Erythroblast (primary cell): ENCODE measurements around the gene ZNF853.

Experiments used
- GATA1 ChIP-seq: IDR thresholded peaks from 2 replicates; pipeline ENCODE4 v1.6.1; 2011; ENCODE audit warnings: low read depth, mild to moderate bottlenecking, control low read depth, low read length, moderate library complexity
- POLR2A ChIP-seq: IDR thresholded peaks from 2 replicates; pipeline ENCODE4 v1.6.1; 2011; ENCODE audit warnings: mild to moderate bottlenecking, low read length

DNA sequence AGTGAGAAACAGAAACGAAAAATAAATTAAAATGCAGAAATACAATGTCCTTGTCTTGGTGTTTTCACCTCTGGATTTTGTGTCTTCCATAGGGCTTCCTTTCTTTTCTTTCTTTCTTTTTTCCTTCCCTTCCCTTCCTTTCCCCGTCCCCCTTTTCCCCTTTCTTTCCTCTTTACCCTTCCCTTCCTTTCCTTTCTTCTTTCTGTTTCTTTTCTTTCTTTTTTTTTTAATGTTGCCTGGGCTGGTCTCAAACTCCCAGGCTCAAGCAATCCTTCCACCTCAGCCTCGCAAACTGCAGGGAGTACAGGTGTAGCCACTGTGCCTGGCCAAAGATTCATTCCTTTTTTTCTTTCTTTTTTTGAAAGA is 8.8 kb downstream of the ZNF853 start:
- TF ChIP-seq POLR2A, result no peak
- TF ChIP-seq GATA1, result no peak
